ENCODE results near the gene NET1.

DNA sequence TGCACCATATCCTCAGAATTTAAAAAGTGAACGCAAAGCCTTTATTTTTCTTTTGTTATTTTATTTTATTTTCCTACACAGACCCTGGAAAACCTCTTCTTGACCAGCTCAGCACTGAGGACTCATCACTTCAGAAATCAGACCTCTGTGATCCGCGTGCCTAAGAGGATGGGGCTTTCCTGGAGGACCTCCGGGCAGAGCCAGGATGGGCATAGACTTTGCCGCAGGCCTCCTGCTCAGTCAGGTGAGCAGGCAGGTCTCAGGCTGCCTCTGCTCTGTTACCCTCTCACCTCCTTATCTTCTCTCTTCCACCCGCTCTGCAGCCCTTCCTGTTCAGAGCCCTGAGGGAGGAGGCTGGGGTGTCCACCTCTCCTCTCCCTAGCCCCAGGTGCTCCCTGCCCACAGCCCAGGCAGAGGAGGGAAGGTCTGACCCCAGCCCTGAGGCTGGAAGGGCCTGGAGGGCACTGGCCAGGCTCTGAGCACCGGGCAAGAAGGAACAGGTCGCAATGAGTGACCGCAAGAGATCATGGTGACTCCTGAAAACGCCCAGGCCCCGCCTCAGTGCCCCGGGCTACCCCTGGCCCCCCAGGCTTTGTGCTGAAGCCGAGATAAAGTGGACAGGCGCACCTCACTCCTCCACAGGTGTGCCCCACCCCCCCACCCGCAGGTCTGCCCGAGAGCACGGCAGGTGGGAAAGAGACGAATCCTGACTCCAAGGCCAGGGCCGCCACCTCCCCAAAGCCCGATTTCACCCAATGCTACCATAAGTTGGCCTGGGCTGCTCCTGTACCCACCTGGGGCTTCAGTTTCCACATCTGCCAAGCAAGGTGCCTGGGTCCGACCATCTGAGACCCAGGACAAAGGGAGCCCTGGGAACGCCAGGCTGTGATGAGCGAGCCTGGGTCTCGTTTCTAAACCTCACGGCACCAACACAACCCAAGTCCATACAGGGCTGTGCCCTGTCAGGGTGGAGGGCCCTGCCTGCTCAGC is 84.2 kb downstream of the NET1 start:
- TF ChIP-seq POLR2A (IDR thresholded peaks at IDR 0.05) (no peak), CTCF (IDR thresholded peaks at IDR 0.05 in 8 of 11, conservative IDR thresholded peaks at IDR 0.05 in 3 of 11) (no peak), POLR2AphosphoS5 (IDR thresholded peaks at IDR 0.05) (no peak)
